ENCODE data around the gene EYA3.

Gene EYA3

DNA sequence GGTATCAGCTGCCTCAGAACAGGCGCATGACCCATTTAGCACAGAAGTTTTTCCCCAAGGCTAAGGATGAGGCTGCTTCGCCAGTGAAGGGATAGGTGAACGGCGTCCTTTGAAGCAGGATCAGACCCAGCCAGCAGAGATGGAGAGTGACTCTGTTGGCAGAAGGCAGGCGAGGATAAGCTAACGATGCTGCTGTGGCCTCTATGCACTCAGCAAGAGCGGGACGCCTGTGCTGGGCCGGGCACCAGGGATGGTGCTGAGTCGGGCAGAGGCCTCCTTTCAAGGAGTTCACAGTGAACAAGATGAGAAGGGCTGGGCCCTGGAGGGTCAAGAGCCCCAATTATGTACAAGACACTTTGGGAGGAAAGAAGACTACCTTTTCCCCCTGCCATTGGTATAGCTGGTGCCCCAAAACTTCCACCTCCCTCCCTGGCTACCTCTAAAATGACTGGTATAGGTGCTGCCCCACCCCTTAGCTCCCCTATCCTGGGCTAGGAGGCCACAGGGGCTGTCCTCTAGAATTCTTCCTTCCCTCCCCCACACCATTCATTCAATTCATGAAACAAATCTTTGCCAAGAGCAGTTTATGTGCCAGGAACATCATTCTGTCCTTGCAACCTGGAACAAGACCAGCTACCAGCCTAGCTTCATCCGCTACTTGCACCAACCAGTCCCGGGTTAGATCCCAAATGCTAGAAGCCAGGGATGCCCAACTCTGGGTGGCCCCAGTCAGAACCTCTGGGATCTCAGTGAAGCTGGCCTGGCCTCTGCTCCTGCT is 121.1 kb downstream of the EYA3 start:
- DNase-seq, result no peak

DNA sequence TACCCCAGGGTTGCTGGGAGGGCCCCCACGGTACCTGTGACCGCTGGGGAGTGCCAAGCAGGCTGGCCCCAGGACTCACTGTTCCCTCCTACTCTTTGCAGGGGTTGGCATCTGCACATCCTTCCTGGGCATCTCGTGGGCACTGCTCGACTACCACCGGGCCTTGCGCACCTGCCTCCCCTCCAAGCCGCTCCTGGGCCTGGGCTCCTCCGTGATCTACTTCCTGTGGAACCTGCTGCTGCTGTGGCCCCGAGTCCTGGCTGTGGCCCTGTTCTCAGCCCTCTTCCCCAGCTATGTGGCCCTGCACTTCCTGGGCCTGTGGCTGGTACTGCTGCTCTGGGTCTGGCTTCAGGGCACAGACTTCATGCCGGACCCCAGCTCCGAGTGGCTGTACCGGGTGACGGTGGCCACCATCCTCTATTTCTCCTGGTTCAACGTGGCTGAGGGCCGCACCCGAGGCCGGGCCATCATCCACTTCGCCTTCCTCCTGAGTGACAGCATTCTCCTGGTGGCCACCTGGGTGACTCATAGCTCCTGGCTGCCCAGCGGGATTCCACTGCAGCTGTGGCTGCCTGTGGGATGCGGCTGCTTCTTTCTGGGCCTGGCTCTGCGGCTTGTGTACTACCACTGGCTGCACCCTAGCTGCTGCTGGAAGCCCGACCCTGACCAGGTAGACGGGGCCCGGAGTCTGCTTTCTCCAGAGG is 121.9 kb downstream of the EYA3 start:
- no peak for DNase-seq

DNA sequence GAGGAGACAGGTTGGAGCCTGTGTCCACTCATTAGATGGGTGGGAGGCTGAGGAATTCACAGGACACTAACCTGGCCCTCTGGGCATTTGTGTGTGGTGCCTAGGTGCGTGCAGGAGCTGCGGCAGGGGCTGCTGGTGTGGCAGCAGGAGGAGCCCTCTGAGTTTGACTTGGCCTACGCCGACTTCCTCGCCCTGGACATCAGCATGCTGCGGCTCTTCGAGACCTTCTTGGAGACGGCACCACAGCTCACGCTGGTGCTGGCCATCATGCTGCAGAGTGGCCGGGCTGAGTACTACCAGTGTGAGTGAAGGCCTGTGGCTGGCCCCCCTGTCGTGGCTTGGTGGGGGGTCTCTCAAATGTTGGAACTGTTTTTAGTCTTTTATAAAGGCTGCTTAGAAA is 125.0 kb downstream of the EYA3 start:
- no peak for DNase-seq

GRCh38 chr1:27961646-27962221 is 126.7 kb downstream of the EYA3 start:
- DNase-seq, result no peak

GRCh38 chr1:27960762-27961645 is 127.4 kb downstream of the EYA3 start:
- DNase-seq, result no peak

DNA sequence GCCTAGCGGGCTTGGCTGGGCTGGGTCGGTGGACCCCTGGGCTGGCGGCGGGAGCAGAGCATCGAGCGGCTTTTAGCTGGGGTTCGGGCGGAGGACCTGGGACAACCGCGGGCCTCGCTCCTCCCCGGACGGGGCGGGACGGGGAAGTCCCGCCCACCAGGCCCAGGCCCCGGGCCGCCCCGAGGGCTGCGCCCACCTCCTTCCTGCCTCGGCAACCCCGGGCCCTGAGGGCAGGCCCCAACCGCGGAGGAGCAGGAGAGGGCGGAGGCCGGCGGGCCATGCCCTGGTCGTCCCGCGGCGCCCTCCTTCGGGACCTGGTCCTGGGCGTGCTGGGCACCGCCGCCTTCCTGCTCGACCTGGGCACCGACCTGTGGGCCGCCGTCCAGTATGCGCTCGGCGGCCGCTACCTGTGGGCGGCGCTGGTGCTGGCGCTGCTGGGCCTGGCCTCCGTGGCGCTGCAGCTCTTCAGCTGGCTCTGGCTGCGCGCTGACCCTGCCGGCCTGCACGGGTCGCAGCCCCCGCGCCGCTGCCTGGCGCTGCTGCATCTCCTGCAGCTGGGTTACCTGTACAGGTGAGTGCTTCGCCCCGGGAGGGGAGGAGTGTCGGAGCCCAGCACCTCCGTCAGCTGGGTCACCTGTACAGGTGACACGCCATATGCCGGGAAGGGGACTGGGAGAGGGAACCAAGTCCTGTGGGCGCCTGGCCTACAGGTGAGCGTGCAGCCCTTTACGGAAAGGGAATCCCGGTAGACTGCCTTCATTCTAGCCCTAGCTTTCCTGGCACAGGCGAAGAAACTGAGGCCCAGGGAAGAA is 128.4 kb downstream of the EYA3 start, which contains the start of gene XKR8:
XKR8 (plus strand) TSS at position 182 of the 812 bp plus-strand sequence; CDS start at position 279, 97 bp downstream.
- DNase-seq, result peak; percentile 72

DNA sequence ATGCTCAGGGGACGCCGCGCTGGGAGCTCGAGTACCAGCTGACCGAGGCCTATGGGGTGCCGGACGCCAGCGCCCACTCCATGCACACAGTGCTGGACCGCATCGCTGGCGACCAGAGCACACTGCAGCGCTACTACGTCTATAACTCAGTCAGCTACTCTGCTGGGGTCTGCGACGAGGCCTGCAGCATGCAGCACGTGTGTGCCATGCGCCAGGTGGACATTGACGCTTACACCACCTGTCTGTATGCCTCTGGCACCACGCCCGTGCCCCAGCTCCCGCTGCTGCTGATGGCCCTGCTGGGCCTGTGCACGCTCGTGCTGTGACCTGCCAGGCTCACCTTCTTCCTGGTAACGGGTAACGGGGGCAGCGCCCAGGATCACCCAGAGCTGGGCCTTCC is 129.9 kb downstream of the EYA3 start:
- DNase-seq, result no peak

GRCh38 chr1:27957655-27958054 is 130.8 kb downstream of the EYA3 start:
- no peak for DNase-seq

- DNase-seq, result no peak
Measured at GRCh38 chr1:27956761-27957160, 131.6 kb downstream of the EYA3 start.

DNA sequence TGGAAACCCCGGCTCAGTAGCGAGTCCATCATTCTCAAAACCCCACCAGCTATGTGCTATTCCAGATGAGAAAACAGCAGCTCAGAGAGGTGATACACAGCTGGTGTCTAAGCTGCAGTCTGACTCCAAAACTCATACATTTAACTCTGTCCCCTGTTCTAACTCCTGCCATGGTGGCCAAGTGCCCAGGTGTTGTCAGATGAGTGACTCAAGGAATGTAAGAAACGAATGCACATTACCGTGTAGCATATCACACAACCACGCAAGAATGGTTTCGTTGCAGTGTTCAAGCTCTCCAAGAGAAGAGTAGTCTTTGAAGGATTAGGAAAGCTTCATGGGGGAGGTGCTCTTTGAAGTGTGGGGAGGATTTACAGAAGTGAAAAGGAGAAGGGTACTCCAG is 133.3 kb downstream of the EYA3 start:
- no peak for DNase-seq

- no peak for DNase-seq
Measured at GRCh38 chr1:27954186-27954585, 134.2 kb downstream of the EYA3 start.

GRCh38 chr1:27952147-27952546 is 136.3 kb downstream of the EYA3 start:
- DNase-seq, result no peak

GRCh38 chr1:27951396-27951795 is 137.0 kb downstream of the EYA3 start:
- DNase-seq, result no peak

DNA sequence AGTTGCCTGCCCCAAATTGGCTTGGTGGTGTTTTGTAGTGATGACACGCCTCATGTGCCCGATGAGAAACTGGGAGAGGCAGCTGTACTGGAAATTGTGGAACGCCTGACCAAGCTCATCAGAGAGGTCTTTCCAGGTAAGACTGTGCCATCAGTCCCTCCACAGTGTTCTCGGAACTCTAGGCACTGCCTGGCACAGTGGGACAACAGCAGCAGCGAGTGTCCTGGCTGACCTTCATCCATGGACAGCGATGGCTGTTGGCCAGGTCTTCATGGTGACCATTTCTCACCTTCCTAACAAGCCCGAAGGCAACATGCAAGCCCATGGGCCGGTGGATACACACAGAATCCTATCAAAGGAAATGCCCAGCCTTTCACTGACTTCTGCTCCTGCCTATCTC is 139.4 kb downstream of the EYA3 start:
- DNase-seq, result no peak

- DNase-seq, result no peak
Measured at GRCh38 chr1:27945020-27945419, 143.4 kb downstream of the EYA3 start.

DNA sequence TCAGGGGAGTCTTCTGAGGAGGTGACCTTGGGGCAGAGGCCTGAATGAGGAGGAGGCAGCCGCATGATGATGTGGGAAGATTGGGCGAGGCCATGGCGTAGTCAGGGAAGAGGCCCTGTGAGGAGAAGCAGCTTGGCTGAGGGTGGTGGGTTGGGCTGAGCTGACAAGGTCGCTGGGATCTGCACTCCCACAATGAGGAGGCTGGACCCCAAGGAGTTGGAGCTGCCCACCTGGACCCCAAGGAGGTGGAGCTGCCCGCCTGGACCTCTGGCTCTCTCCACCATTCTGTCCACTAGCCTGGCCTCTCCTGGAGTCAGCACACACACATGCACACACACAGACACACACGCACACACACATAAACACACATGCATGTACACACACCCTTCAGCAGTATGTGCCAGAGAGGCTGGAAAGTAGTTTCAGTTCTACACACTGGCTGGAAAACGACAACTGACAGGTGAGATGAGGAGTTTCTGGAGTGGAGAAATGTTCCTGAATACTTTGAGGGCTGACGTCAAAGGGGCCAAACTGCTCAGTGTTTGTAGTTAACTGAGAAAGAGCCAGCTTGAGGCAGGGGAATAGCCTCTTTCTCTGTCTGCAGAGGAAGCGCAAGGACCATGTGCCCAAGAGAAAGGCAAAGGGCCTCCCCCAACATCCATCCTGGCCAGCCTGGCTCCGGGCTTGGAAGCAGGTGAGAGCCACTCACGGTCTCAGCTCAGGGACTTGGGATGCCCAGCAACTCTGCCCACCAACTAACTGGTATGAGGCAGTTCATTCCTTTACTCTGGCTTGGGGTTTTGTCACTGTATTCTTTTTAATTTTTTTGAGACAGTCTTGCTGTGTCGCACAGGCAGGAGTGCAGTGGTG is 146.5 kb downstream of the EYA3 start:
- no peak for DNase-seq

GRCh38 chr1:27940870-27941560 is 147.4 kb downstream of the EYA3 start:
- DNase-seq, result no peak

- DNase-seq, result no peak
Measured at GRCh38 chr1:27940297-27940696, 148.1 kb downstream of the EYA3 start.

DNA sequence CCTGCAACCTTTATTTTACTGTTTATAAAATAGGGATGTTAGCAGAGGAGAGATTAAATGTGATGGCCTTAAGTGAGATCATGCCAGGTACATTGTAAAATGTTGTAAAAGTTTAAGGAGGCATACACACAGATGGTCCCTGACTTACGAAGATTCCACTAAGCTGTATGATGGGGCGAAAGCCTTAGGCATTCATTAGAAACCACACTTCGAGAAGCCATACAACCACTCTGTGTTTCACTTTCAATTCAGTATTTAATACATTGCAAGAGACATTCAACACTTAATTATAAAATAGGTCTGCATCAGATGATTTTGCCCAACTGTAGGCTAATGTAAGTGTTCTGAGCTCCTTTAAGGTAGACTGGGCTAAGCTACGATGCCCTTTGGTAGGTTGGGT is 149.9 kb downstream of the EYA3 start:
- DNase-seq, result no peak

GRCh38 chr1:27937524-27937836 is 150.9 kb downstream of the EYA3 start:
- DNase-seq, result no peak

DNA sequence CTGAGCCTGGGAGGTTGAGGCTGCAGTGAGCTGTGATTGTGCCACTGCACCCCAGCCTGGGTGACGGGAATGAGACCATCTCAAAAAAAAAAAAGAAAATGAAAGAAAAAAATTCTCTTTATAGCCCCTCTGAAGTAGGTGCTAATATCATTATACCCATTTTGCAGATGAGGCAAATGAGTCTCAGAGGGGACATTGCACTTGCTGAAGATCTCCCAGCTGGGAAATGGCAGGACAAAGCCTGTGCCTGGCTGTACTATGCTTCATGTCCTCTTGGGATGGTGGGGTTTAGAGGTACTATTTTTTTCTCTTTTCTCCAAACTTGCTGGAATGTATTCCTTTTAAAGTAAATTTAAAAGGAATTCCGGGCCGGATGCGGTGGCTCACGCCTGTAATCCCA is 152.0 kb downstream of the EYA3 start:
- DNase-seq, result no peak
